ENCODE data around the gene MTA1.

The MTA1 gene

GRCh38 chr14:105473033-105473676 lies 53.5 kb downstream of the MTA1 start:
- peak in 3 of 56 donors; percentile 11 to 35 (median 28) for DNase-seq

DNA sequence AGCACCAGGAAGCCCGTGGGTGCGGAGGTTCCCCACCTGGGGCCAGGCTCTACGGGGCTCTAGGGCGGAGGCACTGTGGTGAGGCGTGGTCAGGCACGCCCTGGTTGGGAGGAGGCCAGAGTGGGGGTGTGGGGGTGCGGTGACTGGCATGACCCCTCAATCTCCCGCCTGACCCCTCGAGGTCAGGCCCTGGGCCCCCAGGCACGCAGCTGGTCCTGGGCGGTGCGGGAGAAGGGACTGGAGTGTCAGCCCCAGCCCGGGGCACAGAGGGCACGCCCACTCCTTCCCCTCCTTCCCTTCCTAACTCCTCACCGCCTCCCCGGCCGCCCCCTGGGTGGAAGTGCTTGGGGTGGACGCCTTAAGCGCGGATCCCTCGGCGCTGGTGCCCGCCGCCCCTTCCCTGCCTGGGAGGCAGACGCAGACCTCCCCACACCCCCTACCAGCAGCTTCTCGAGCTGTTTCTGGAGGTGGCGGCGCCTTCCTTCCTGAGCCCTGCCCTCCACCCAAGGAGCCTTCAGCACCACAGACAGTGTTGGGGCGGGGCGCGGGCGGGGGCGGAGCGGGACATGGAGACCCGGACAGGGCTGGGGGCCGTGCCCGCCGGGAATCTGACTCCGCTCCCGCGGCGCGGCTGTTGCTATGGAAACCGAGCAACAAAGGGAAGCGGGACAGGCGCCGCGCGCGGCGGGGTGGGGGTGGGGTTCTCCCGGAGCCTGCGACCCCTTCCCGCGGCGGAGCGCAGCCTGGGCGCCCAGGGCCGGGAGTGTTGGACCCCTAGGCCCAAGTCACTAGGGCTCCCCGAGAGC lies 54.3 kb downstream of the MTA1 start:
- peak in 50 of 56 donors; percentile 14 to 85 (median 50) for DNase-seq

DNA sequence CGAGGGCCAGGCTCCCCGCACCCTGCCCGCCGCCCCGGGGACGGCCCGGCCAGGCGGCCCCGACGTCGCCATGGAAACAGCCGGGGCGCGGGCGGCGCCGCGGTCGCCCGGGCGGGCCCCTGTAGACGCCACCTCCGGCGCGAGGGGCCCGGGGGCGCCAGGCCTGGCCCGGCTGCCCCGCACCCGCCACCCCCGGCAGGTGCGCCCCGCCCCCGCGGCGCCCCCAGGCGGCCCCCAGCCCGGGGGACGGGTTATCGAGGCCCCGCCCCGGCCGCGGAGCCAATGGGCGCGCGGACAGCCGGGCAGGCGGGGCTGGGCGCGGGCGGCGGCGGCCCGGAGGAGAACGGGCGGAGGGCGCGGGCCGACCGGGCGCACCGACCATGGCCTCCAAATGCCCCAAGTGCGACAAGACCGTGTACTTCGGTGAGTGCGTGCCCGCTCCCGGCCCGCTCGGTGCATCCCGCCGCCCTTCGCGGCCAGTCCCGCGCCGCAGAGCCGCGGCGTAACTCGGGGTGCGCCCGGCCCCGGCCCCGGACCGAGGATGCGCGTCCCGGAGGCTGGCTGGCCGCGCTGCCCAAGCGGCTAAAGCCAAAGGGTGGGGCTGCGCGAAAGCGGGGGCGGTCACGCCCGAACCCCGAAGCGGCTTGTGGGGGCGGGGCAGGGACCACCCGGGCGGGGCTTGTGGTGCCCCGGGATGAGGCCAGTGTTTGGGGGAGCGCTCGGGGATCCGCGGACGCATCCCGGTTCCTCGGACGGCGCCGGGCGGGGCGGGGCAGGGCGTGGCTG lies 55.0 kb downstream of the MTA1 start, which contains the start of gene CRIP2:
TSS of gene CRIP2 (plus strand) at position 339 of the 786 bp plus-strand sequence. CDS start at position 381, 42 bp downstream.
- peak in 7 of 56 donors; percentile 27 to 67 (median 32) for DNase-seq

DNA sequence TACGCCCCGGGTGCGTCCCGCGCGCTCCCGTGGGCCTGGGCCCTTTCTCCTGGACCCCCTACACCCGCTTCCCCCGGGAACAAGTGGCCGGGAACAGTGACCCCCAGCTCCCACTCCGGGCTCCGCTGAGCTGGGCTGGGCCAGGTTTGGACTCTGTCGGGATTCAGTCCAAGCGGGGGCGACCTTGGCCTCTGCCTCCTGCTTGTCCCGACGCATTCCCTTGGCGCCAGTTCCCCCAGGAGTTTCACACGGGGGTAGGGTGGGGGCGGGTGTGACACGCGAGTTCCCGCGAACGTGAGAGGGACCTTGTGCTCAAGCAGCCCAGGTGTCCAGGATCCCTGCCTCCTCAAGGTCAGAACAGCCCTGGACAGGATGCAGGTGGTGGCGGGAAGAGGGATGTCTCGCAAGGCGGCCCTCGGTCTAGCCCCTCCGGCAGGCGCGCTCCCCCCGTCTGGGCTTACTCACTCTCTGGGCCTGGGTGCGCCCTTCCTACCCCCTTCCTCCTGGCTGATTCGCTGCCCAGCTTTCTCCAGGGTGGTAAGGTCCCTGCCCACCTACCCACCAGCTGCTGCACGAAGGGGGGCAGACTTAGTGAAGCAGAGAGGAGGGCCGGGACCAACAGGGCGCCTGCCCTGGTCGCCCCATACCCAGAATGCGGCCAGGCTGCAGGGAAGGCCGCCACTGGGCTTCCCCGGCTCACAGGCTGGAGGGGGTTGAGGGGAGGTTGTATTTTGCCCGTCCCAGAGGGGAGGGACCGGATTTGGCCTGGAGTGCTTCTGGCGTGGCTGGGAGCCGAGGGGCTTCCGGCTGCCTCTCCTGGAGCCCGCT lies 55.9 kb downstream of the MTA1 start:
- peak in 7 of 56 donors; percentile 37 to 70 (median 51) for DNase-seq

DNA sequence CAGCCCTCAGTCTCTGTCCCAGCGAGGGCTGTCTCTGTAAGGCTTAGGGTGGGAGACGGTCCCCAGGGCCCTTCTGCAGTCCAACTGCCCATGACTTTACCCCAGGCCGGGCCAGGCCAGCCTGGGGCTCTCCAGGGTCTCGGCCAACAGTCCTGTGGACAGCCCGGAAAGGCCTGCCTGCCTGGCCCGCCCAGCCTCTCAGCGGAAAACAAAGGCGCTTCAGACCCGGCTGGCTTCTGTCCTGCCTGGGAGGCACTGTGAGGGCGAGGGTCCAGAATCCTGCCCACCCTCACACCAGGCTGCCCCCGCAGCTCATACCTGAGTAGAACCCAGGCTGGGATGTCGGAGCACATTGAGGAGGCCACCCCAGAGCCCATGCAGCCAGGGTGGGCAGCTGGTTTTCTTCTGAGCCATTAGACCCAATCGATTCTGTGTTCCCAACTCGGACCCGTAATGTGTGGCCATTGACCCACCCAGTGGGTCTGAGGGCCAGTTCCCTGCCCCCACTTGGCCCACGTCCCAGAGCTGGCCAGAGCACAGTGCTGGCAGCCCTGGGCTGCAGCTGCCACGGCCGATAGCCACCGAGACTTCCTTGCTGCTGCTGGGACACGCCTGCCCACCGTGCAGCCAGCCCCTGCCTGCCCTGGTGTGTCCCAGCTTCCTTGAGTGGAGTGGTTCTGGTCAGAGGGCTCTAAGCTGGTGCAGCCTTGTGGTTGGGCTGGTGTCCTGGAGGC lies 56.6 kb downstream of the MTA1 start:
- DNase-seq = peak in 55 of 56 donors; percentile 28 to 90 (median 81)

DNA sequence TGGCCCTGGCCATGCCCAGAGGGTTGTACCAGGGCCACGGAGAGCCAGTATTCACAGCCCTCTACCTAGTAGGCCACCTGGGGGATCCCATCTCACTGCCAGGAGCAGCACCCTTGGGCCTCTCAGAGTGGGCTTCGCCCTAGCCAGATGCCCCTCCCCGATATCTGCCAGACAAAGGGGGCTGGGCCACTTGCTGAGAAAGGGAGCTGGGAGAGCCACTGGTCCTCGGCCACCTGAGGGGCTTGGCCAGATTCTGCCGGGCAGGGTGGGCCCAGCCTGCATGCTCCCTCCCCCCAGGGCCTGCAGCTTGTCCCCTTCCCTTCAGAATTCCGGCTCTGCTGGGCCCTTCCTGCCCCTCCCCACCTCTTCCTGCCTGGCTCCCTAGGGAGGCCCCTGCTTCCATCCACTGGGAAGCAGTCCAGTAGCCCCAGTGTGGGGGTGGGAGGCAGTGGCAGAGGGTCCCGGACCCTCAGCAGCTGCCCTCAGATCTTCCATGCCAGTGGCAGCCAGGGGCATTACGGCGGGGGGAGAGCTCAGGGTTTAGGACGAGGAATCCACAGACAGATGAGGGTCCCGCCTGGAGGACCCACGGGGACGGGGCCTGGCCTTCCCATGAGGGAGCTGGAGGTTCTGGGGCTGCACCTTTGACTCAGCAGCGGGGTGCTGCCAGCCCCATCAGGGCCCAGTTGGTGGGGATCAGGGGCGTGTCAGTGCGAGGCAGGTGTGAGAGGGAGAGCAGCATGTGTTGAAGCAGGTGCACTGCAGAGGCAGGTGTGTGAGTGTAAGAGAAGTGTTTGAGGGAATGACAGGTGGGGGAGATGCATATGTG lies 57.4 kb downstream of the MTA1 start:
- DNase-seq = no peak

DNA sequence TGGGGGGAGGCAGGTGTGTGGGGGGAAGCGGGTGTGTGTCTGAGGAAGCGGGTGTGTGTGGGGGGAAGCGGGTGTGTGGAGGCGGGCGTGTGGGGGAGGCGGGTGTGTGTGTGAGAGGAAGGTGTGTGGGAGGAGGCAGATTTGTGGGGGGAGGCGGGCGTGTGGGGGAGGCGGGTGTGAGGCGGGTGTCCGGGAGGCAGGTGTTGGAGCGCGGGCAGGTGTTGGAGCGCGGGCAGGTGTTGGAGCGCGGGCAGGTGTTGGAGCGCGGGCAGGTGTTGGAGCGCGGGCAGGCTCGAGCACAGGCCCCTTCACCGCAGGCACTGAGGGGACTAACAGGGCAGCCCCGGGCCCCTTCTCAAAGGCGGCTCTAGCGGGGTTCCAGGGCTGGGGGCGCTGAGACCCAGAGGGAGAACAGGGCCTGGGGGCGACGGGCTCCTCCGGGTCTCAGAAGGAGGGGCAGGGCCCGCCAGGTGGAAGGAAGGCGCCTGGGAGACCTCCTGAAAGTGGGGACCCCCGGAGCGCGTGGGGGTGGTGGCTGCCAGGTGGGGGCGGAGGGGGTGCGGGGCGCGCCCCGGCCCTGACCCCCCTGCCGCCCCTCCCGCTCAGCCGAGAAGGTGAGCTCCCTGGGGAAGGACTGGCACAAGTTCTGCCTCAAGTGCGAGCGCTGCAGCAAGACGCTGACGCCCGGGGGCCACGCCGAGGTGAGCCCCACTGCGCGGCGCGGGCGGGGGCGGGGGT lies 58.2 kb downstream of the MTA1 start:
- peak in 4 of 56 donors; percentile 16 to 21 (median 18) for DNase-seq

- DNase-seq = no peak
These were observed 59.0 kb downstream of the MTA1 start for GRCh38 chr14:105478398-105479251.

DNA sequence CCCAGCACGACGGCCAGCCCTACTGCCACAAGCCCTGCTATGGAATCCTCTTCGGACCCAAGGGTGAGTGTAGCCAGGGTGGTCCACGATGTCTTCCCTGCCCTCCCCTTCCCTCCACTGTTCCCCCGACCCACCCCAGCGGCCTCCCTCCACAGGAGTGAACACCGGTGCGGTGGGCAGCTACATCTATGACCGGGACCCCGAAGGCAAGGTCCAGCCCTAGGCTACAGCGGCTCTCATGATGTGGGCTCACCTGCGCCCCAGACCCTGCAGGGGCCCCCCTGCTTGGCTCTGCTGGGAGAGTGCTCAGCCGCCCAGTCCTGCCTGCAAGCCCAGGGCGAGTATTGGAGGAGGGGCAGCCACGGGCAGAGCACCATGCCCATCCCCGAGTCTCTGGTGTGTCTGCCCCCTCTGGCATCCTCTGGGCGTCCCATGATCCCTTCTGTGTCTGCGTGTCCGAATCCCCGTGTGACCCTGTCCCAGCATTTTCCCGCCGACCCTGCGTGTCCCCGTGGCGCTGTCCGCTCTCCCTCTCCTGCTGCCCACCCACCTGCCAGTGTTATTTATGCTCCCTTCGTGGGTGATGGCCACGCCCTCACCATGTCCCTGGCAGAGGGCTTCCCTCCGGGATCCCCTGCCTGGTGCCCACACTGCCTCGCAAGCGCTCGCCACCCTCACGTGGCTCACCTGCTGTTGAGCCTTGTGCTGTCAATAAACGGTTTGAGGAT lies 60.0 kb downstream of the MTA1 start:
- DNase-seq = peak in 2 of 56 donors; percentile 16 to 34

DNA sequence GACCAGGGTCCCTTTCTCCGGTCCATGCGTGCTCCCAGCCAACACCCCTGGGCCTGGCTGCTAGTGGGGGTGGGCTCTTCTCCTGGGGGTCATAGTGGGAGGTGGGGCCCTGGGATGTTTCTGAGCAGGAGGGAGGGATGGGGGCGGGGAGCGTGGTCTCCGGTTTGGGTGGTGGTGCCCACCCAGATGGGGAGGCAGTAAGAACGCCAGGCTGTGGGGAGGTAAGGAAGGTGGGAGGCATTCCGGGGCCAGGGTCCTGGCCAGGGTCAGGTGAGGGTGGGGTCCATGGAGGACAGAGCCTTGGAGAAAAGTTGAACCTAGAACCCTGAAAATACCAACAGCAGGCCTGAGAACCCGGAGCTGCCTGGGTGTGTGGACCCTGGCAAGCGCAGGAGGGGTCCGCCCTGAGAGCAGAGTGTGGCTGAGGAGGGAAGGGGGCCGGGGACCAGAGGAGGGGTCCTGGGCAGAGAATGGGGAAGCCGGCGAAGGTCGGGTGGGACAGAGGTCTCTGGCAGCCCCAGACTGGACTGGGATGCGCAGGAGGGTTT lies 60.6 kb downstream of the MTA1 start:
- no peak for DNase-seq

DNA sequence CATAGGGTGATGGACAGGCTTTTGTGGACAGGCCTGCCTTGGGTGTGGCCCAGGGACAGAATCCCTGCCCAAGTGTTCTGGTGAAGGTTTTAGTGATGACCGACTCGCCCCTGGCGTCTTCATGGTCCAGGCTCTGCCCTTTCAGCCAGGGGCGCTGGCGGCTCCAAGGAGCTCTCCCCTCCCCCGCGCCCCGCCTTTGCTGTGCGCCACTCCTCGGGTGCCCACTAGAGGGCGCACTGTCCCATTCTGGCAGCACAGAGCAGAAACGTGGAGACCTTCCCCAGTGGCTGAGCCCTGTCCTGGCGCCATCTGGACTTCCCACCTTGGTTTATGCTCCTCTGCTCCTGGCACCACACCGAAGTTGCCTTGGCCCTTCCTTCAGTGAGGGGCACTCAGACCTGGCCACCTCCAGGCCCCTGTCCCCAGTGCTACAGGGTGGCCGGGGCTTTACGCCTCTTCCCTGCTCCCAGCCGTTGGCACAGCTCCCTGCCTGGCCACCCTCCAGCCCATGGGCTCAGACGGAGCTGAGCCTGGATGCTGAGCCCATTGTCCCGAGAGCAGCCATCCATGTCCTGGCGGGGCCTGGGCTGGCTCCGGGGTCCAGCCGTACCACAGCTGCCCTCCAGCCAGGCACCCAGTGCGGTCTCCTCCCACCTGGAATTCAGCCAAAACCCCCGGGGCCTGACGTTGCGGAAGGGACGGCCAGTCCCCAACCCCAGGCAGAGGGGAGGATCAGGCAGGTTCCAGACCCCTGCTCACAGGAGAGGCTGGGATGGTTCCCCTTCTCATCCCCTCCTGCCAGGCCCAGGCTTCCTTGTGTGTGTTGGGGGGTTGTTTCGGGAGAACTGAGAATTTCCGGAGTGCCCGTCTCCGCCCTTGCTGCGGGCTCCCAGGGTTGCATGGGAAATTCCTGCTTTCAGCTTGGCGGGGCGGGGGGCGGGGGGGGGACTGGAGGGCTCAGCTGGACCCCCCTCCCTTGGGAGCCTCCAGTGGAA lies 61.5 kb downstream of the MTA1 start:
- peak in 55 of 56 donors; percentile 48 to 99 (median 90) for DNase-seq

DNA sequence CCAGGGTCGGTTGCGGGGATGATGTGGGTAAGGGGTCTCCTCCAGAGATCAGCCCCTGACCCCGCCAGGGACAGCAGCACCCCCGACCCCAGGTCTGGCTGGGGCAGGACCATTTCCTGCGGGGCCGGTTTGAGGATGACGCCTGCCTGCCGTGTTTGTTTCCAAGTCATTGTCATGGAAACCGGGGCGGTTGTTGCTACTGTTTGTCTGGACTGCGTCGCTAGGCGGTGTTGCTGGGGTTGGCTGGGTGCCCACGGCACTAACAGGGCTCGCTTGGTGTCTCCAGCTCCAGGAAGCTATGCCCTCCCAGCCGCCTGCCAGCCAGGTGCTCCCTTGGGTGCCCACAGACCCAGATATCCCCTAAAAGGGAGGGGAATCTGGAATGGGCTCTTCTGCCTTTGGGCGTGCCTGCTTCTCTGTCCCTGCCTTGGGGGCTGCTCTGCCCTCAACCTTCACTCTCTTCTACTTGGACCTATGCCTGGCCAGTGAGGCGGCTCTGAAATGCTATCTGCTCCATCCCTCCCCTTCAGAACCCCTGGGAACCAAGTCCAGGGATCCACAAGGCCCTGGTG lies 62.3 kb downstream of the MTA1 start:
- peak in 55 of 56 donors; percentile 23 to 86 (median 62) for DNase-seq

DNA sequence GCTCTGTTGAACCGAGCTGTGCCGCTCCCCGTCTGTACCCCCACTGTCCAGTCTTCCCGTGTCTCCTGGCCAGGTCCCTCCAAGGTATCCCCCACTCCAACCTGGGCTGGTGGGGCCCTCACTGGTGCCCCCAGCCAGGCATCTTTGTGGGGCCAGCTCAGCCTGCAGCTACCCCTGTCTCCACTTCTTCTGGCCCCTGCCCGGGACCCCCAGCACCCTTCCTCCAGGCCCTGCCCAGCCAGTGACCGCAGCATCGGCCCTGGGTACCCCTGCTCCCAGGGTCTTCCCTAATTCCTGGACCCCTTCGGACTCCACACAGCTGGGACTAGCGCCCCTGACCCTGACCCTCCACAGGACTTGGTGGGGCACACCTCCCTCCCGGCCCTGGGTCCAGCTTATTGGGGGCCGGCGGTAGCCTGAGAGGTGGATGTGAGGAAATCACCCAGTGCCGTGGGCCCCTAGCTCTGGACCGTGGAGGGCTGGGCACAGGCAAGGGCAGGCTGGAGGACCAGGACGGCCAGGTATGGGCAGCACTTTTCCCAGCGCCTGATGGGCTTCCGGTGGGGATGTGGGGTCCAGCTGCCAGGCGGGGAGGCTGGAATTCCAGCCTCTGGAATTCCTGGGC lies 63.0 kb downstream of the MTA1 start:
- DNase-seq = no peak

Measured in nucleus accumbens (tissue), 56 donors.